Left cardiac atrium (tissue), 4 donors: ENCODE data around the gene GPR18. TPM values are rescaled to one million over a fixed set of nuclear protein-coding genes. Genes with fewer than 3 reads are reported as not detected.

ENCODE experiments used
- ATAC-seq, 2 donors: fragments of 200-7000 bp; cut with Tn5 transposase; one replicate each; pipeline ENCODE4 v1.9.1; 2020; ENCODE audit warnings: mild to moderate bottlenecking in 2 of 2, moderate library complexity in 2 of 2
- DNase-seq: peaks from one replicate; pipeline ENCODE4 v3.0.0-alpha.2; 2020
- intact Hi-C, 2 donors: fragments of 100-400 bp; cut with DNase I; formaldehyde crosslinking; loops; one replicate each; pipeline versions ENCODE4 v1.14.1 to v1.15.1; 2022 to 2023
- long read RNA-seq: library from polyadenylated mRNA; unstranded; transcript quantifications from one replicate; pipeline ENCODE4 v2.0.0, GENCODE V29; 2021
- total RNA-seq, 2 donors: library from RNA; stranded (reverse); fragmentation: NEBNext Ultra II Directional; extraction: Animal tissue kit (Norgen Biotek cat#: 25700); gene quantifications; one replicate each; pipeline ENCODE4 v1.2.1, GENCODE V29; 2021
- donor health status: DM: no; HTN: yes; CAD: no.
- donor health status: DM: no; HTN: yes; CAD: no; lungs with severe emphysema.
- donor health status: DM: yes; HTN: yes; CAD: no.
- donor health status: Dilated cardiomyopathy.

Gene GPR18
- not detected for total RNA-seq
- long read RNA-seq = 0 reads

GRCh38 chr13:99258210-99258860 is at the start of gene GPR18:
Gene GPR18, minus strand, starts transcription at chr13:99258379. Its CDS starts 2,507 bp downstream, at chr13:99255872.
- DNase-seq = no peak
- peak in 1 of 2 donors; percentile 30 for ATAC-seq
- intact Hi-C loops = loop anchor here (10.0 kb wide), 2 partner anchors 54 to 64 kb away; partner anchors contain the start of gene UBAC2 (in 1 of the 2)

DNA sequence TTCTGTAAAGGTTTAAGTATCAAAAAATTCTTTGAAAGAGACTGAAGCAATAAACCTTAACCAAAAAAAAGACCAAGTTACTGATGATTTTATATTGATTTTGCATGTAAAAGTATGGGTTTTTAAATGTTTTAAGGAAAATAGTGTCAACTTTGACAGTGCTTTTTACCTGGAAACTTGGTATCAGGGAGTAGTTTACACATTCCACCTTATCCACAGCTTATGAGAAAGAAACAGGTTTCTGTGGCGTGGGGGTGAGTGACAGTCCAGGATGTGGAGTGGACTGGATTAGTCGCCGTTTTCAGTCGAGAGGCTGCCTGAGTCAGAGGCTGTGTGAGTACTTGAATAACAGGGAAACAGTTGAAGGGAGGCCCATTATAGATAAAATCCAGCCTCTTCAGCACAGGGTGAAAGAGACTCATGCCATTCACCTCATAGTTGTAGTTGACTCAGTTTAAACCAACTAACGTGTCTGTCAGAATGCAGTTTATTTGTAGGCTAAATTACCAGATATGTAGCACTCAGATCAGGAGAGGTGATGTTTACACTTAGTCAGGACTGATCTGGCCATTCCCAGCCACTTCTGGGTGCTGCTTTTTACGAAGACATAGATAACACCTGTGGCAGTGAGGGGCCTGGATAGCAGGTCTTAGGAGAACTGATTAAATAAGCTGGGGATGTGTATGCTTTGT is 49.6 kb upstream of the GPR18 start:
- DNase-seq = peak; percentile 35
- peak; percentile 41 to 82 for ATAC-seq
- intact Hi-C loops = no loop called here

DNA sequence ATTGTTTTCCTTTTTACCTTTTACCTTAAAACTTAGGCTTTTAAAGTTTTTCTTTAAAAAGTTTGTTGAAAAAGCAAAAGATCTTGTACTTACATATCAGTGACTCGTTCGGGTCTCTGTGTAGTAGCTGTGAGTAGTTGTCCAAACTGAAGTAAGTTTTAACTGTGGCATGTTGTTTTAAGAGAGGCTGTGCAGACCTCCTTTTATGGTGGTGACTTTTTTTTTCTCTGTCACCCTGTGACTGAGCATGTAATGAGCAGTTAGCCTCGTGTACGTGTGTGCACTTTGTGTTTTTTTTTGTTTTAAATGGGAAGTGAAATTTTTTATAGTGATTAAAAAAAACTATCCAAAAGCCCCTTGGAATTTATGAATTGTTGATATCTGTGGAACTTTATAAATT is 49.1 kb upstream of the GPR18 start, which contains the start of gene GPR183:
TSS of gene GPR183 (minus strand) at position 153 of the 400 bp plus-strand sequence. CDS start 11,254 bp downstream, outside the sequence.
- ATAC-seq (peak; percentile 75 to 90), DNase-seq (no peak)
- intact Hi-C loops = no loop called here

DNA sequence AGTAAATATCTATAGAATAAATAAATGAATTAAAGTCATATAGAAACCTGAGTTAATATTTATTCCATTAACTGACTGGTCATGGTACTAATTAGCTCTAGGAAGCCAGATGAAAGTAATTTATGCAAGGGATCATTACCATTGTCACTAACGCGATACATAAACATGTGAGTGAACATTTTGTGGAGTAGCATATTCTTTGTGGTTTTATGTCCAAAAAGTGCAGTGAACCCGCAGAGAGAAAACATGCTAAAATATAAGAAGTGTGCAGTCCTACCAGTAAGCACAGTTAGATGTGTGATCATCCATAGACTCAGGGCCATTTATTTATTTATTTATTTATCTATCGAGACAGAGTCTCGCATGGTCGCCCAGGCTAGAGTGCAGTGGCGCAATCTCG is 47.4 kb upstream of the GPR18 start:
- intact Hi-C loops = no loop called here
- no peak for DNase-seq

GRCh38 chr13:99305158-99305557 is 47.0 kb upstream of the GPR18 start:
- DNase-seq = no peak
- ATAC-seq = no peak
- intact Hi-C loops = no loop called here

More for the DNA sequence above, 47.4 kb upstream of the GPR18 start:
- ATAC-seq = no peak

DNA sequence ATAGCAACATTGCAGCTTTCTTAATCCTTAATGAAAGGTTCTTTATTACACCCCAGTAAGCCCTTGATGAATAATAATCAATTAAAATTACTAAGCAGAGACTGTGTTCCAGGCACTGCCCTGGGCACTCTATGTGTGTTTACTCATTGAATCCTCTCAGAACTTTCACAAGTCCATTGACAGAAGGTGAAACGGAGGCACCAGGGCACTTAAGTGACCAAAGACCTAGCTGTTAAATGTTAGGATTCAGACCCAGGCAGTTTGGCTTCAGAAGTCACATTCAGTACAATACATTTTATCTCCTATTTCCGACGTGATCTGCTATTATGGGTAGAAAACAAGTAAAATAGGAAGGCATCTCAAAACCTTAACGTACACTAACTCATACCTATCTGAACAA is 46.4 kb upstream of the GPR18 start:
- intact Hi-C loops = no loop called here

DNA sequence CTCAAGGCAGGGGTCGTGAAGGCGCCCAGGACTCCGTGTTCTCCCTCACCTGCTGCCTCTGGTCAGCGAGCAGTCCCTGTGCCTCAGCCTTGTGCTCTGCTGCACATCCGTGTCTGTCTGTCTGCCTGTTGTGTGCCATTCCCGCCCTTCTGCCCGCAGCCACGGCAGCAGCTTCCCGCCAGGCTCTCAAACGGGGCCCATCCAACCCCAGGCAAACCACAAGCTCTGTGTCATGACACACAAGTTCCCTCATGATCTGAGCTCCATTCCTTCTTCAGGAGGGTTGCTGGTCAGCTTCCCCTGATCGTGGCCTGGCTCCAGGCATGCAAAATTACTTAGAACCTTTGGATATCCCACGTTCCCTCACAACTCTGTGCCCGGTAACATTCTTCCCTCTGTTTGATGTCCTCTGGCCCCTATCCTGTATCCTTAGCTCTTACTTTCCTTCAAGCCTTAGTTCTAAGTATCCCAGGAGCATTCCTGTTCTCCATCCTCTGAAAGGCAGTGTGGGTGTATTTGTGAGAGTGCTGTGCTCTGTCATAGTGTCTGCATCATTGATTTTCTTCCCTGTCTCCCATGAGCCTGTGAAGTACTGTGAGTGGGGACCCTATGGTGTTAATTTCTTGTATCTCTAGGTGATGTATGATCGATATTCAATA is 45.8 kb upstream of the GPR18 start:
- peak; percentile 26 for DNase-seq

More for the DNA sequence above, 46.4 kb upstream of the GPR18 start:
- DNase-seq (no peak), ATAC-seq (no peak)

DNA sequence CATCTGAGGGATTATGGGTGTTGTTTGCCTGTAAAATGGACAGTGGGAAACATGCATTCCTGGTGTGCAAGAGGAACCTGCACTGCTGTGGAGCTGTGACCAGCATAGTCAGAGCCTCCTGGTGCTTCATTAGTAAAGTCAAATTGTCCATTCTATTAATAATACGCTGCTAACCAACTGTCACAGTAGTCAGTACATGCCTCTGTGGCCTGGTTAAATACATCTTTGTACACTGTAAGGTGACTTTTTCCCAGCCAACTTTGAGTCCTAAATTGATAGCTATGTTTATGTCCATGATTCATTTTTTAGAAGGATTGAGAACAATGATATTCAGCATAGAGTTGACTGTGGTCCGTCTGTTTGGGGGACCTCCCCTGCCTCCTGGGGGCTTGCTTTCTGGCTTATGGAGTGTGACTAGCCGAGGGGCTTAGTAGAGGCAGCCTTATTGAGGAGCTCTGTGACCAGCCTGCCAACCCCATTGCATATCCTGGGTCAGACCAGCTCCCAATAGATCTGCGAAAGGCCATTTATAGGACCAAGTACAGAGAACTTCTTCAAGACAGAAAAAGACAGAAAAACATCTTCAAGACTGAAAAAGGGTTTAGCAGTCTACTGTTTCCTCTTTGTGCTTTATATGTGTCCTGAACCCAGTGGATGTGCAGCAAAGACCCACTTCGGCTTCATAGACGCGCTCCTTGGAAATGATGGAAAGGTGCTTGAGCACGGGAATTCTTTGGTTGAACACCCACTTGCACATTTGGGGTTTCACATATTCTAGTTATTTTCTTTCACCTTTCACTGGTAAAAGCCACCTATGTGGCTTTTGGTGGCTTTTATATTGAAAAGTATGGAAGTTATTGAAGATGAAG is 44.7 kb upstream of the GPR18 start:
- intact Hi-C loops = no loop called here
- DNase-seq (no peak), ATAC-seq (no peak)

More for the DNA sequence above, 45.8 kb upstream of the GPR18 start:
- ATAC-seq = peak in 1 of 2 donors; percentile 31
- intact Hi-C loops = no loop called here

DNA sequence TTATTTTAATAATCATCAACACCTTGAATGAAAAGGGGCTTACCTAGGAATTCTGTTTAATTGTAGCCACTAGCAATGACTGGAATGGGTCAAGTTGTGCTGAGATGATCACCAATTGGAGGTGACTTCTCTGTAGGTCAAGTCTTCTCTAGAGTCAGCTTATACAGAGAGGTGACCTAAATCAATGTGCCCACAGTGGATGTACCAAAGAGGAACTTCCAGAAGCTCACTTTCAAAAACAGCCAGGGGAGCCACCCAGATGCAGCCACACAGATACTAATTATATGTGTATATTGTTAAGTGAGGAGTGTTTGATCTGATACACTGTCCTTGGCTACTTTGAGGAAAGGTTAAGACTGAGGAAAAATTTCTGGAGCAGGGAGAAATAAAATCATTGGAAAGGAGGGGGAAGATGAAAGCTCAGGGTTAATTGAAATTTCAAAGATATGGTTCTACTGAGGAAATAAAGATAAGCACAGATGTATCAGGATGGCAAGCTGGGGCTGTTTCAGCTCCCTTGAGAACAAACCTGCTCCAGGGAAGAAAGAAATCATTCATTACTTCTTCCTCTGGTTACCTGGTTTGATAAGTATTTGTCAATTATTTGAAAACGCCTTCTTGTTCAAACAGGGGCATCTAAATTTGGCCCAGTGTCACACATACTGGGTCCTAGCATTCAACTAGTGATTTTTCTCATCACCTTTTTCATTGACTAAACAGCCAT is 43.9 kb upstream of the GPR18 start:
- ATAC-seq = no peak
- intact Hi-C loops = no loop called here
- DNase-seq = no peak

DNA sequence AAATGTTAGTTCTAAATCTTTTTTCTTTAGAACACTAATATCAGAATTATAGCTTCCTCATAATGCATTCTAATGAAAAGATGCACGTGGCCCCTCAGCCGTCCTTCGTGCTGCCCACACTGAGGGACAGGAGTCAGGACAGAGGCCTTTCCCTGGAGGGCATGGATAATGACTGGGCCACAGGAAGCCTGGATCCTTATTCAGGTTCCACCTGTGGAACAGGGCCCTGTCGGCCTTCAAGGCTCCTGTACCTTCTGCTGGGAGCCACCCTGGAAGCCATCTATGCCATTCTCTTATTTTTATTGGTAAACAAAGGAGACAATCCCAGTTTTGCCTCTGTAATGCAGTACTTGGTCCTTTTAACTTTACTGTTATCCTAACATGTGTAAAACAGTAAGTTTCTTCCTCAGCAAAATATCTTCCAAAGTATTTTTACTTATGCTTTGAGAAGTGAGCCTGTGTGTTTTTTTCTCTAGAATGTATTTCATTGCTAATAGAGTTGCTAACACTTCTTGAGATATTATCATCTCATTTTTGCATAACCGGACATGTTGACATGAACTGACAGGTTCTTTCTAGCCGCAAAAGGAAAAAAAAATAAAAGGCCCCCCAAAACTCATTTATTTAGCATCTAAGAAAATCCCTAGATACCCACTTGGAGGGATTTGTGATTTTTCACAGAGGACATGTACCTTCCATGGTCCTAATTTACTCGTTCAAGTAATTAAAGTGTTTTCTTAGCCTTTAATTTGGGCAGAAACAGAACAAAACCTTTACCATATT is 43.1 kb upstream of the GPR18 start:
- intact Hi-C loops = no loop called here
- DNase-seq = no peak
- ATAC-seq = no peak

- no peak for DNase-seq
- intact Hi-C loops = no loop called here
- no peak for ATAC-seq
These were observed 41.8 kb upstream of the GPR18 start for GRCh38 chr13:99299920-99300341.

DNA sequence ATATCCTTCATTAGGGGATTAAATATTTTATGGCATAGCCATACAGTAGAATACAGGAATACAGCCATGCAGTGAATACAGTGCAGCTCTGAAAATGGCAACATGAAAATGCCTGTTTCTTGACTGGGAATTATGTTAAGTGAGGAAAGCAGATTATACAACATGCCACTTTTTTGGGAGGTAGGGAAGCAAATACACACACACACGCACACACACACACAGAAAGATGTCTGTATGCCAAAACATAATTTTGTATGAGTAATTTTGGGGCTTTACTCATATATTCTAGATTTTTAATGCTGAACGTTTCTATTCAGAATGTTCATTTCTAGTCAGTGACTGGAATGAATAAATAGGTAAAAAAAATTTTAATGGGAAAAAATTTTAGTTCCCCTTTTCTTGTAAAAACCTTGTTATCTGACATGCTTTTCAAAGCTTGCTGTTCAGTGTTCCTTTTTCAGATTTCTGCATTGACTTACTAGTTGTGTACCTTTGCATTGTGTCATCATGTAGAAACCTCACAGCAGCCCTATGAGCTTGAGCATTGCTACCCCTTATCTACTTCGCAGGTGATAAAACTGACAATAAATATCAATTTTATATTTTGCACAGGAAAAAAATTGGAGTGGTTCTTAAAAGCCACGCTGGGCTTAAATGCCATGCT is 41.2 kb upstream of the GPR18 start:
- no peak for ATAC-seq
- intact Hi-C loops = no loop called here
- DNase-seq = no peak

DNA sequence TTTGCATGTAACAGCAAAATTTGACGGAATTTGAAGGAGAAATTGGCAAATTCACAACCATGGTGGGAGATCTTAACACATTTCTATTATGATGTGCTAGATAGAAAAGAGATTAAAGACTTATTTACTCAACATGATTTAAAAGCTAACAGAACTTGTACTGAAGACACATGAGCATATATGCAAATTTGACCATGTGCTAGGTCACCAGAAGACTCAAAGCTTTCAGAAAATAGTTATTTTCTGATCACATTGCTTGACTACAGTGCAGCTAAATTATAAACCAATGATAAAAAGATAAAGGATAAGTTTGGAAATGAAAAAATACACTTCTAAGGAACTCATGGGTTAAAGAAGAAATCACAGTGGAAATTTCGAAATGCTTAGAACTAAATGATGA is 39.9 kb upstream of the GPR18 start:
- intact Hi-C loops = no loop called here
- DNase-seq = no peak
- ATAC-seq = no peak

DNA sequence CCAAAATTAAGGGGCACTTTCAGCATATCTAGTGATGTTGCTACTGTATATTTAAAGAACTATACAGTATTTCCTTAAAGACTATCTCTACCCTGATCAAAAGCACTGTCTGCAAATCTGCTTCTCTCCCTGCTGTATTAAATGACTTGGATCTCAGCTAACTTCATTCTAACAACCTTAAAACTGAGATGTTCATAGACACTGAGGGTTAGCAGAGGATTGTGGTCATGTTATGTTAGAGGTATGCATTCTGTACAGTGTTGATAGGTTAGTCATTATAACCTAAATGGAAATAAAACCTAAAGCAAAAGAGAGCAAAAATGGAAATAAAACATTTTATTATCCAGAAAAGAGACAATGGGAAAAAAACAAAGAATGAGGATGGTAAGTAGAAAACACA is 39.2 kb upstream of the GPR18 start:
- DNase-seq (no peak), ATAC-seq (no peak)
- intact Hi-C loops = no loop called here

DNA sequence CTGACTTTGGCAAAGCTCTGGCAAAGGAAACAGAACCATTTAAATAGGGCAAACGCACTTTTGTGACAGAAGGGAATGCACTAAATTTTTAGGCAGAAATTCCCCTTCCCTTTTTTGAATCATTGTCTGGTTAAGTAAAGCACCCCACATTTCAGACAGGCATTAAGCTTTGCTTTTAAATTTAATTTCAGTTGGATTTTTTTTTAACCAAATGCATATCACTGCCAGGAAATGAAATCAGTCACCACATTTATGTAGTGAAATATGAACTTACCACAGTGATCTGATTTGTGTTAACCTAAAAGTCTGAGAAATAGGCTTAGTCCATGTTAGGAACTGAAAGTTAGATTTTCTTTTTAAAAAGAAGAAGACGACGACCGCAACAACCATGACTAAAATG is 38.2 kb upstream of the GPR18 start:
- no peak for ATAC-seq
- intact Hi-C loops = no loop called here
- DNase-seq = no peak

DNA sequence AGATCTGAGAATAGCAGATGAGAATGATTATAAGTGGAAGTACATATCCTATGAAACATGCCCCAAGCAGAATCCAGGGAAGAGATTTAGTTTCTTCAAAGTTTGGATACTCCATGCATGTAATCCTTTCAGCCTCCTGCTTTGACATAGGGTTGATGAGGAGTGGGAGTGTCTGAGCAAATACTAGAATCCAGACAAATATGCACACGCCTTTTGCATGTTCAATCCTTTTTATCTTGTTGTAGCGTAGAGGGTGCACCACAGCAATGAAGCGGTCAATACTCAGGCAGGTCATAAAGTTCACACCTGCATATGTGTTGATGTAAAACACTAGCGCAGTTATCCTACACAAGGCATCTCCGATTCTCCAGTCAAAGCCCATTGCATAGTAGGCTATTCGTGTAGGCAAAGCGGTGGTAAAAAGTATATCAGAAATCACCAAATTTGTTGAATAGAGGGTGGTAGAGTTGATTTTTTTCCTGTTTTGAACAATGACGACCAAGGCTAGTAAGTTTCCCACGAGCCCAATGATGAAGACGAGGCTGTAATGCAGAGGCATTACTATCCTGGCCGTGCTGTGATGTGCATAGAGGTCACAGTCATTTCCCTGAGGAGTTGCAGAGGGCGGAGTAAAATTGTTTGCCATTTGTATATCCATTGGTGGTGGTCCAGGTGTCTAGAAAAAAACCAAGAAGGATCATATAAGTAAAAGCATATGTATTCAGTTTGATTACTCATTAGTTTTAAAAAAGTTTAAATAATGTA is 37.5 kb upstream of the GPR18 start:
- intact Hi-C loops = no loop called here
- no peak for DNase-seq
- ATAC-seq = no peak

- intact Hi-C loops = no loop called here
- no peak for ATAC-seq
- DNase-seq = no peak
These were observed 36.8 kb upstream of the GPR18 start for GRCh38 chr13:99294958-99295357.
